ENCODE results near the gene HELZ.

HELZ gene

GRCh38 chr17:67033613-67034012, 211.4 kb downstream of the HELZ start:
- H3K4me3 ChIP-seq (ENCODE audit: control insufficient read depth, low read depth, low read length) = no peak overlapping the region
- no peak for TF ChIP-seq CTCF (conservative IDR thresholded peaks at IDR 0.05; ENCODE audit: control insufficient read depth, insufficient read depth, low read depth, low read length)
- no peak for DNase-seq (ENCODE audit: low read depth)

GRCh38 chr17:67032985-67033384, 212.0 kb downstream of the HELZ start:
- DNase-seq (ENCODE audit: low read depth) = no peak
- no peak for TF ChIP-seq CTCF (conservative IDR thresholded peaks at IDR 0.05; ENCODE audit: control insufficient read depth, insufficient read depth, low read depth, low read length)
- no peak overlapping the region for H3K4me3 ChIP-seq (ENCODE audit: control insufficient read depth, low read depth, low read length)

GRCh38 chr17:67032382-67032781, 212.6 kb downstream of the HELZ start:
- TF ChIP-seq CTCF (conservative IDR thresholded peaks at IDR 0.05; ENCODE audit: control insufficient read depth, insufficient read depth, low read depth, low read length) = no peak
- H3K4me3 ChIP-seq (ENCODE audit: control insufficient read depth, low read depth, low read length) = no peak overlapping the region
- no peak for DNase-seq (ENCODE audit: low read depth)

GRCh38 chr17:67030641-67031040, 214.4 kb downstream of the HELZ start:
- no peak for TF ChIP-seq CTCF (conservative IDR thresholded peaks at IDR 0.05; ENCODE audit: control insufficient read depth, insufficient read depth, low read depth, low read length)
- no peak for DNase-seq (ENCODE audit: low read depth)

GRCh38 chr17:67027031-67027628, 217.9 kb downstream of the HELZ start:
- peak; percentile 4 for DNase-seq (ENCODE audit: low read depth)
- no peak overlapping the region for H3K4me3 ChIP-seq (ENCODE audit: control insufficient read depth, low read depth, low read length)
- no peak for TF ChIP-seq CTCF (conservative IDR thresholded peaks at IDR 0.05; ENCODE audit: control insufficient read depth, insufficient read depth, low read depth, low read length)

More at GRCh38 chr17:67030641-67031040, 214.4 kb downstream of the HELZ start:
- no peak overlapping the region for H3K4me3 ChIP-seq (ENCODE audit: control insufficient read depth, low read depth, low read length)

GRCh38 chr17:67026341-67026740, 218.7 kb downstream of the HELZ start:
- H3K4me3 ChIP-seq (ENCODE audit: control insufficient read depth, low read depth, low read length) = no peak overlapping the region
- DNase-seq (ENCODE audit: low read depth) = no peak
- TF ChIP-seq CTCF (conservative IDR thresholded peaks at IDR 0.05; ENCODE audit: control insufficient read depth, insufficient read depth, low read depth, low read length) = no peak
